ENCODE data around the gene CLDN22.

The CLDN22 gene

GRCh38 chr4:183299464-183299863, 20.6 kb downstream of the CLDN22 start:
- H3K4me3 ChIP-seq (ENCODE audit: low read depth, low read length) = no peak overlapping the region
- no peak for TF ChIP-seq CTCF (IDR thresholded peaks at IDR 0.05; ENCODE audit: borderline replicate concordance, insufficient read depth, low read depth, low read length)

GRCh38 chr4:183297675-183298074, 22.4 kb downstream of the CLDN22 start:
- no peak overlapping the region for H3K4me3 ChIP-seq (ENCODE audit: low read depth, low read length)
- no peak for TF ChIP-seq CTCF (IDR thresholded peaks at IDR 0.05; ENCODE audit: borderline replicate concordance, insufficient read depth, low read depth, low read length)

- no peak for TF ChIP-seq CTCF (IDR thresholded peaks at IDR 0.05; ENCODE audit: borderline replicate concordance, insufficient read depth, low read depth, low read length)
- no peak overlapping the region for H3K4me3 ChIP-seq (ENCODE audit: low read depth, low read length)
Observed at GRCh38 chr4:183295711-183296110, 24.4 kb downstream of the CLDN22 start.

- H3K4me3 ChIP-seq (ENCODE audit: low read depth, low read length) = no peak overlapping the region
- no peak for TF ChIP-seq CTCF (IDR thresholded peaks at IDR 0.05; ENCODE audit: borderline replicate concordance, insufficient read depth, low read depth, low read length)
Observed at GRCh38 chr4:183291070-183291469, 29.0 kb downstream of the CLDN22 start.

- no peak for TF ChIP-seq CTCF (IDR thresholded peaks at IDR 0.05; ENCODE audit: borderline replicate concordance, insufficient read depth, low read depth, low read length)
Observed at GRCh38 chr4:183289688-183290087, 30.4 kb downstream of the CLDN22 start.

GRCh38 chr4:183288955-183289354, 31.1 kb downstream of the CLDN22 start:
- TF ChIP-seq CTCF (IDR thresholded peaks at IDR 0.05; ENCODE audit: borderline replicate concordance, insufficient read depth, low read depth, low read length) = no peak
- H3K4me3 ChIP-seq (ENCODE audit: low read depth, low read length) = no peak overlapping the region

More at GRCh38 chr4:183289688-183290087, 30.4 kb downstream of the CLDN22 start:
- no peak overlapping the region for H3K4me3 ChIP-seq (ENCODE audit: low read depth, low read length)

GRCh38 chr4:183287677-183288076, 32.4 kb downstream of the CLDN22 start:
- no peak overlapping the region for H3K4me3 ChIP-seq (ENCODE audit: low read depth, low read length)
- TF ChIP-seq CTCF (IDR thresholded peaks at IDR 0.05; ENCODE audit: borderline replicate concordance, insufficient read depth, low read depth, low read length) = no peak

All from GM12875 (cell line).